ENCODE results near the gene CTSW.

Gene CTSW

DNA sequence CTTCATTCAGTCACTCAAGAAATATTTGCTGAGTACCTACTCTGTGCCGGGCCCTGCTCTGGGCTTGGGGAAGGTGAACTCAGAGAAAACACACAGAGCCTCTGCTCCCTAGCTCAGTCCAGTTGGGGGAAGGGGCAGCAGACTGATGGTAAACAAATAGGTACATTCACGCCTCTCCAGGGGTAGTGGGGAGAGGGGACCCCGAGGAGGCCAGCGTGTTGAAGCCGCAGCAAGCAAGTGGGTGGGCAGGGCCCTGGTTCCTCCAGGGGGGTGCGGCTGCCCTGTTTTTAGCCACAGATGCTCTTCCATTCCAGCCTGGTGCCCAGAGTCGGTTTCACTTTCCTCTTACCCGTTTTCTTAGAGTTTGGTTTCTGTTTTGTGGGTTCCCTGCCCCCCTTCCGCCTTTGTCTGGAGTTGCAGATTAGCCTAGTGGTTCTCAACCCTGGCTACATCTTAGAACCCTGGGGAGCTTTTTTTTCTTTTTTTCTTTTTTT lies 48.3 kb downstream of the CTSW start:
- TF ChIP-seq ESRRG (CRISPR knock-in tag; IDR thresholded peaks at IDR 0.05) (no peak), ZNF8 (CRISPR knock-in tag; IDR thresholded peaks at IDR 0.05) (no peak), OSR1 (CRISPR knock-in tag; IDR thresholded peaks at IDR 0.05) (no peak), ZFP30 (CRISPR knock-in tag; IDR thresholded peaks at IDR 0.05) (no peak), SNAI2 (CRISPR knock-in tag; IDR thresholded peaks at IDR 0.05) (no peak), ISL1 (CRISPR knock-in tag; IDR thresholded peaks at IDR 0.05) (no peak), GLIS3 (CRISPR knock-in tag; IDR thresholded peaks at IDR 0.05) (no peak), ZFP3 (CRISPR knock-in tag; IDR thresholded peaks at IDR 0.05) (no peak), RARB (CRISPR knock-in tag; IDR thresholded peaks at IDR 0.05) (no peak), ARNTL (CRISPR knock-in tag; IDR thresholded peaks at IDR 0.05; ENCODE audit: borderline replicate concordance, low read depth) (no peak), ZNF565 (CRISPR knock-in tag; conservative IDR thresholded peaks at IDR 0.05; ENCODE audit: low read depth) (no peak), BACH2 (CRISPR knock-in tag; IDR thresholded peaks at IDR 0.05; ENCODE audit: borderline replicate concordance) (no peak), PPARA (CRISPR knock-in tag; IDR thresholded peaks at IDR 0.05; ENCODE audit: borderline replicate concordance) (no peak)
- TF ChIP-seq, protein P1, sequence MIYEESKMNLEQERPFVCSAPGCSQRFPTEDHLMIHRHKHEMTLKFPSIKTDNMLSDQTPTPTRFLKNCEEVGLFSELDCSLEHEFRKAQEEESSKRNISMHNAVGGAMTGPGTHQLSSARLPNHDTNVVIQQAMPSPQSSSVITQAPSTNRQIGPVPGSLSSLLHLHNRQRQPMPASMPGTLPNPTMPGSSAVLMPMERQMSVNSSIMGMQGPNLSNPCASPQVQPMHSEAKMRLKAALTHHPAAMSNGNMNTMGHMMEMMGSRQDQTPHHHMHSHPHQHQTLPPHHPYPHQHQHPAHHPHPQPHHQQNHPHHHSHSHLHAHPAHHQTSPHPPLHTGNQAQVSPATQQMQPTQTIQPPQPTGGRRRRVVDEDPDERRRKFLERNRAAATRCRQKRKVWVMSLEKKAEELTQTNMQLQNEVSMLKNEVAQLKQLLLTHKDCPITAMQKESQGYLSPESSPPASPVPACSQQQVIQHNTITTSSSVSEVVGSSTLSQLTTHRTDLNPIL (CRISPR knock-in tag; IDR thresholded peaks at IDR 0.05; ENCODE audit: low read depth), result no peak
- TF ChIP-seq, protein P2, sequence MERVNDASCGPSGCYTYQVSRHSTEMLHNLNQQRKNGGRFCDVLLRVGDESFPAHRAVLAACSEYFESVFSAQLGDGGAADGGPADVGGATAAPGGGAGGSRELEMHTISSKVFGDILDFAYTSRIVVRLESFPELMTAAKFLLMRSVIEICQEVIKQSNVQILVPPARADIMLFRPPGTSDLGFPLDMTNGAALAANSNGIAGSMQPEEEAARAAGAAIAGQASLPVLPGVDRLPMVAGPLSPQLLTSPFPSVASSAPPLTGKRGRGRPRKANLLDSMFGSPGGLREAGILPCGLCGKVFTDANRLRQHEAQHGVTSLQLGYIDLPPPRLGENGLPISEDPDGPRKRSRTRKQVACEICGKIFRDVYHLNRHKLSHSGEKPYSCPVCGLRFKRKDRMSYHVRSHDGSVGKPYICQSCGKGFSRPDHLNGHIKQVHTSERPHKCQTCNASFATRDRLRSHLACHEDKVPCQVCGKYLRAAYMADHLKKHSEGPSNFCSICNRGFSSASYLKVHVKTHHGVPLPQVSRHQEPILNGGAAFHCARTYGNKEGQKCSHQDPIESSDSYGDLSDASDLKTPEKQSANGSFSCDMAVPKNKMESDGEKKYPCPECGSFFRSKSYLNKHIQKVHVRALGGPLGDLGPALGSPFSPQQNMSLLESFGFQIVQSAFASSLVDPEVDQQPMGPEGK (CRISPR knock-in tag; IDR thresholded peaks at IDR 0.05; ENCODE audit: borderline replicate concordance), result no peak
- TF ChIP-seq, protein P3, sequence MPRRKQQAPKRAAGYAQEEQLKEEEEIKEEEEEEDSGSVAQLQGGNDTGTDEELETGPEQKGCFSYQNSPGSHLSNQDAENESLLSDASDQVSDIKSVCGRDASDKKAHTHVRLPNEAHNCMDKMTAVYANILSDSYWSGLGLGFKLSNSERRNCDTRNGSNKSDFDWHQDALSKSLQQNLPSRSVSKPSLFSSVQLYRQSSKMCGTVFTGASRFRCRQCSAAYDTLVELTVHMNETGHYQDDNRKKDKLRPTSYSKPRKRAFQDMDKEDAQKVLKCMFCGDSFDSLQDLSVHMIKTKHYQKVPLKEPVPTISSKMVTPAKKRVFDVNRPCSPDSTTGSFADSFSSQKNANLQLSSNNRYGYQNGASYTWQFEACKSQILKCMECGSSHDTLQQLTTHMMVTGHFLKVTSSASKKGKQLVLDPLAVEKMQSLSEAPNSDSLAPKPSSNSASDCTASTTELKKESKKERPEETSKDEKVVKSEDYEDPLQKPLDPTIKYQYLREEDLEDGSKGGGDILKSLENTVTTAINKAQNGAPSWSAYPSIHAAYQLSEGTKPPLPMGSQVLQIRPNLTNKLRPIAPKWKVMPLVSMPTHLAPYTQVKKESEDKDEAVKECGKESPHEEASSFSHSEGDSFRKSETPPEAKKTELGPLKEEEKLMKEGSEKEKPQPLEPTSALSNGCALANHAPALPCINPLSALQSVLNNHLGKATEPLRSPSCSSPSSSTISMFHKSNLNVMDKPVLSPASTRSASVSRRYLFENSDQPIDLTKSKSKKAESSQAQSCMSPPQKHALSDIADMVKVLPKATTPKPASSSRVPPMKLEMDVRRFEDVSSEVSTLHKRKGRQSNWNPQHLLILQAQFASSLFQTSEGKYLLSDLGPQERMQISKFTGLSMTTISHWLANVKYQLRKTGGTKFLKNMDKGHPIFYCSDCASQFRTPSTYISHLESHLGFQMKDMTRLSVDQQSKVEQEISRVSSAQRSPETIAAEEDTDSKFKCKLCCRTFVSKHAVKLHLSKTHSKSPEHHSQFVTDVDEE (CRISPR knock-in tag; IDR thresholded peaks at IDR 0.05), result no peak
- no peak for ATAC-seq

DNA sequence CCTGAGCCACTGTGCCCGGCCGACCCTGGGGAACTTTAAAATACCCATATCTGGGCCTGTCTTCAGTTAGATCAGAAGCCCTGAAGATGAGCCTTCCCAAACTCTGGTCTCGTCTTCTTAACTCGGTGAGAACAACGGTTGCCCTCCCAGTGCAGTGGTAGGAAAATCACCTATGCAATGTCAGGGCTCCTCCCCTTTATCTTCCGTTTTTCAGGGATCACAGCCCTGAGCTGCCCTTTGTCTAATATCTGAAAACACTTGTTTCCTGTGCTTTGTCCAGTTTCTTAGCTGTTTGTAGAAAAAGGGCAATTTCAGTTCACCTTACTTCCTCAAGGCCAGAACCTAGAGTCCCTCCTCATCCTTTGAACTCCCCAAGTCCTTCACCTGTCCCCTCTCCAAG lies 49.0 kb downstream of the CTSW start:
- ATAC-seq, result no peak
- TF ChIP-seq CSDC2 (CRISPR knock-in tag; IDR thresholded peaks at IDR 0.05) (no peak), ESRRG (CRISPR knock-in tag; IDR thresholded peaks at IDR 0.05) (no peak), ZC3H10 (CRISPR knock-in tag; IDR thresholded peaks at IDR 0.05) (no peak), ISL1 (CRISPR knock-in tag; IDR thresholded peaks at IDR 0.05) (no peak), SNAI2 (CRISPR knock-in tag; IDR thresholded peaks at IDR 0.05) (no peak), PPARA (CRISPR knock-in tag; IDR thresholded peaks at IDR 0.05; ENCODE audit: borderline replicate concordance) (no peak), TCF4 (CRISPR knock-in tag; IDR thresholded peaks at IDR 0.05; ENCODE audit: borderline replicate concordance) (no peak), TOX (CRISPR knock-in tag; IDR thresholded peaks at IDR 0.05; ENCODE audit: borderline replicate concordance) (no peak), ZFP30 (CRISPR knock-in tag; IDR thresholded peaks at IDR 0.05) (no peak), ZFP3 (CRISPR knock-in tag; IDR thresholded peaks at IDR 0.05) (no peak)
- TF ChIP-seq, protein P3 (CRISPR knock-in tag; IDR thresholded peaks at IDR 0.05), result no peak
- TF ChIP-seq, protein P4, sequence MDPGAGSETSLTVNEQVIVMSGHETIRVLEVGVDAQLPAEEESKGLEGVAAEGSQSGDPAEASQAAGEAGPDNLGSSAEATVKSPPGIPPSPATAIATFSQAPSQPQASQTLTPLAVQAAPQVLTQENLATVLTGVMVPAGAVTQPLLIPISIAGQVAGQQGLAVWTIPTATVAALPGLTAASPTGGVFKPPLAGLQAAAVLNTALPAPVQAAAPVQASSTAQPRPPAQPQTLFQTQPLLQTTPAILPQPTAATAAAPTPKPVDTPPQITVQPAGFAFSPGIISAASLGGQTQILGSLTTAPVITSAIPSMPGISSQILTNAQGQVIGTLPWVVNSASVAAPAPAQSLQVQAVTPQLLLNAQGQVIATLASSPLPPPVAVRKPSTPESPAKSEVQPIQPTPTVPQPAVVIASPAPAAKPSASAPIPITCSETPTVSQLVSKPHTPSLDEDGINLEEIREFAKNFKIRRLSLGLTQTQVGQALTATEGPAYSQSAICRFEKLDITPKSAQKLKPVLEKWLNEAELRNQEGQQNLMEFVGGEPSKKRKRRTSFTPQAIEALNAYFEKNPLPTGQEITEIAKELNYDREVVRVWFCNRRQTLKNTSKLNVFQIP (CRISPR knock-in tag; IDR thresholded peaks at IDR 0.05; ENCODE audit: borderline replicate concordance, low read depth), result no peak
- TF ChIP-seq, protein P2 (CRISPR knock-in tag; IDR thresholded peaks at IDR 0.05; ENCODE audit: borderline replicate concordance), result no peak

All from SK-N-SH treated with all-trans-retinoic acid at 6 μM for 48 hours (cell line).